Glomerular visceral epithelial cell (primary cell): Measurements from ENCODE around the gene SPANXA1.
"Not testable (repeated sequence)": the region's sequence is repeated elsewhere in the genome, so short reads cannot be mapped to it uniquely, and the experiment has no call there.

ENCODE experiments used
- DNase-seq: peaks from one replicate; pipeline ENCODE4 v3.0.0-alpha.2; 2016; ENCODE audit errors: extremely low spot score

The SPANXA1 gene

GRCh38 chrX:141584638-141585037, at the start of gene SPANXA1:
Gene SPANXA1 (minus strand): TSS chrX:141584738. CDS start chrX:141584678, 60 bp downstream.
- DNase-seq: not testable (repeated sequence)

GRCh38 chrX:141632124-141632523, 47.6 kb upstream of the SPANXA1 start:
- DNase-seq: peak; percentile 16

- no peak for DNase-seq
Observed at GRCh38 chrX:141619336-141619735, 34.8 kb upstream of the SPANXA1 start.

- DNase-seq: no peak
Observed at GRCh38 chrX:141609111-141609510, 24.6 kb upstream of the SPANXA1 start.

- not testable (repeated sequence) for DNase-seq
Observed at GRCh38 chrX:141589408-141589807, 4.9 kb upstream of the SPANXA1 start, which contains the start of gene SPANXA2. Gene SPANXA2 (plus strand): TSS chrX:141589708. CDS start chrX:141589768, 60 bp downstream.

GRCh38 chrX:141542551-141542950, 42.0 kb downstream of the SPANXA1 start:
- DNase-seq: not testable (repeated sequence)
